GM21528 (cell line): Measurements from ENCODE around the gene ART3.

Experiments
- ATAC-seq: cut with Tn5 transposase; IDR thresholded peaks from one replicate; pipeline ENCODE4 v1.9.1; 2021; ENCODE audit warnings: mild to moderate bottlenecking, moderate library complexity; ENCODE audit not compliant: unreplicated experiment, low FRiP score

ART3 gene

GRCh38 chr4:76067652-76068286 is 6.7 kb upstream of the ART3 start:
- peak; percentile 64 for ATAC-seq

- no peak for ATAC-seq
These were observed 1.7 kb upstream of the ART3 start for GRCh38 chr4:76072760-76073159.

GRCh38 chr4:76074993-76075600 is 588 bp downstream of the ART3 start:
- no peak for ATAC-seq

- no peak for ATAC-seq
These were observed 3.6 kb downstream of the ART3 start for GRCh38 chr4:76078033-76078613.

GRCh38 chr4:76083386-76083988 is 9.0 kb downstream of the ART3 start:
- ATAC-seq: no peak

- ATAC-seq: no peak
These were observed 10.0 kb downstream of the ART3 start for GRCh38 chr4:76084542-76084941.

GRCh38 chr4:76087007-76087769 is 12.7 kb downstream of the ART3 start:
- no peak for ATAC-seq

GRCh38 chr4:76088719-76089118 is 14.2 kb downstream of the ART3 start:
- ATAC-seq: no peak

- peak; percentile 74 for ATAC-seq
These were observed 15.8 kb downstream of the ART3 start for GRCh38 chr4:76090241-76090691.

- no peak for ATAC-seq
These were observed 16.5 kb downstream of the ART3 start for GRCh38 chr4:76091052-76091451.

- ATAC-seq: no peak
These were observed 21.1 kb downstream of the ART3 start for GRCh38 chr4:76095568-76095967.

GRCh38 chr4:76096076-76096475 is 21.6 kb downstream of the ART3 start:
- ATAC-seq: no peak

GRCh38 chr4:76105652-76106051 is 31.1 kb downstream of the ART3 start:
- ATAC-seq: no peak

- ATAC-seq: no peak
These were observed 31.9 kb downstream of the ART3 start for GRCh38 chr4:76106442-76106841.

GRCh38 chr4:76108467-76109181 is 34.1 kb downstream of the ART3 start:
- no peak for ATAC-seq

- ATAC-seq: no peak
These were observed 42.3 kb downstream of the ART3 start for GRCh38 chr4:76116821-76117220.

- no peak for ATAC-seq
These were observed 43.0 kb downstream of the ART3 start for GRCh38 chr4:76117536-76117935.

- ATAC-seq: no peak
These were observed 45.7 kb downstream of the ART3 start for GRCh38 chr4:76120199-76120598.

- no peak for ATAC-seq
These were observed 51.3 kb downstream of the ART3 start for GRCh38 chr4:76125816-76126215.

GRCh38 chr4:76127754-76128153 is 53.2 kb downstream of the ART3 start:
- ATAC-seq: no peak
